Suprapubic skin (tissue), 4 donors: ENCODE data around the gene SCAF8.

Experiments
- CTCF ChIP-seq, 2 donors: fragments of 200-600 bp in 1 of 2; fragments of 450-650 bp in 1 of 2; sonication (generic) in 1 of 2; IDR thresholded peaks; one replicate each; pipeline ENCODE4 v1.5.1; 2016 to 2019; ENCODE audit warnings: antibody characterized with exemption in 2 of 2, mild to moderate bottlenecking in 1 of 2, moderate library complexity in 1 of 2
- EP300 ChIP-seq: sonication (generic); formaldehyde crosslinking; IDR thresholded peaks from one replicate; pipeline ENCODE4 v1.6.1; 2017; ENCODE audit warnings: antibody characterized with exemption
- POLR2A ChIP-seq, 2 donors: fragments of 450-650 bp; IDR thresholded peaks; one replicate each; pipeline ENCODE4 v1.6.1; 2017; ENCODE audit warnings: antibody characterized with exemption in 2 of 2, mild to moderate bottlenecking in 2 of 2, moderate library complexity in 2 of 2
- POLR2AphosphoS5 ChIP-seq, 3 donors: sonication (generic); formaldehyde crosslinking; IDR thresholded peaks; one replicate each; pipeline ENCODE4 v1.6.1; 2017; ENCODE audit warnings: antibody characterized with exemption in 3 of 3

GRCh38 chr6:154715446-154715845, 17.8 kb upstream of the SCAF8 start:
- TF ChIP-seq CTCF (IDR thresholded peaks at IDR 0.05) = no peak
- TF ChIP-seq POLR2AphosphoS5 (IDR thresholded peaks at IDR 0.05) = no peak
- TF ChIP-seq POLR2A (IDR thresholded peaks at IDR 0.05) = no peak
- TF ChIP-seq EP300 = no peak
